Central memory CD8-positive, alpha-beta T cell (primary cell): ENCODE data around the gene BACH1.

Experiments used
- ATAC-seq: fragments of 150-1000 bp; cut with Tn5 transposase; replicated peaks from 2 replicates; pipeline ENCODE4 v1.10.0; 2022; ENCODE audit warnings: mild to moderate bottlenecking, moderate FRiP score, moderate number of reproducible peaks; ENCODE audit not compliant: poor library complexity, severe bottlenecking; ENCODE audit errors: extremely low read depth
- DNase-seq, 2 donors: peaks; one replicate each; pipeline ENCODE4 v3.0.0; 2021; ENCODE audit warnings: low spot score in 2 of 2
- H3K27ac Mint-ChIP-seq: one replicate; pipeline ENCODE4 v1.8.0; 2022; ENCODE audit warnings: low read depth, mild to moderate bottlenecking, moderate library complexity, mixed read lengths
- H3K27me3 Mint-ChIP-seq: one replicate; pipeline ENCODE4 v1.8.0; 2022; ENCODE audit warnings: mixed read lengths
- H3K36me3 Mint-ChIP-seq: one replicate; pipeline ENCODE4 v1.8.0; 2022; ENCODE audit warnings: mild to moderate bottlenecking, moderate library complexity, mixed read lengths; ENCODE audit not compliant: insufficient read depth
- H3K4me1 Mint-ChIP-seq: one replicate; pipeline ENCODE4 v1.8.0; 2022; ENCODE audit warnings: mixed read lengths
- H3K4me3 Mint-ChIP-seq: one replicate; pipeline ENCODE4 v1.8.0; 2022; ENCODE audit warnings: mild to moderate bottlenecking, moderate library complexity, mixed read lengths
- H3K9me3 Mint-ChIP-seq: one replicate; pipeline ENCODE4 v1.8.0; 2022; ENCODE audit warnings: mixed read lengths

Gene BACH1

DNA sequence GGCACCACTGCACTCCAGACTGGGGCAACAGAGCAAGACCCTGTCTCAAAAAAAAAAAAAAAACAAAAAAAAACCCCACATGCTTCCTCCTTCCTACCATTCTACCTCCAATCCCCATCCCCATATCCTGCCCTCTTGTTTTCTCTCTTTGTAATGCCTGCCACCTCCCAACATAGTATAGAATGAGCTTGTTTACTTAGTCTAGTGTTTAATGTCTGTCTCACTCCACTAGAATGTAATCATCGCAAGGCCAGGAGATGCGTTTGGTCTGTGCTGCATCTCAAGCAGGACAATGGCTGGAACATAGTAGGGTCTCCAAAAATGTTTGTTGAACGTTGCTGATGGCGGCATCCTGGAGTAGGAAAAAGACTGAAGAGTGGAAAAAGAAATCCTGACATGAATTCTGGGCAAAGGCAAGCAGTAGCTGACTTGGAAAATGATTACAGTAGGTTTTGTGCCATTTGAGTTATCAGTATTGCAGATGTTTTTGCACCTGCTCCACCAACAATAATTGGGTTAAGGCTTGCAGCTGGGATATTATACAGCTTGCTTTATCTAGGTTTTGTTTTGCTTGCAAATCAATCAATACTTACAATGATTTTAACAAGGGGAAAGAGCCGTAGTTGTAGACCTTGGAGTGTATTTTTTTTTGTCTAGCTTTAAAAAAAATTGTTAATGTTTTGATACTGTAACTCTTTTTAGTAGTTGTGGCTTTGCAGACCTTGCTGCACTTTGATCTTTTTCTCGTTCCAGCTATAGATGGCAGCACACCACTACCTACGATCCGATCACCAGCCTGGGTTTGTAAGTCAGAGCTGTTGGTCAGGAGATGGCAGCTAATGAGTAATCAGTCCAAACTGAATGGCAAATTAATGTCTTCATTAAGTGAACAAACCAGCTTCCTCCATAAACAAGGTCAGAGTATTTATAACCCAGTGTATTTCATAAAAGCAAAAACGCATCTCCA, 62.4 kb downstream of the BACH1 start:
- no peak for ATAC-seq
- Mint-ChIP-seq H3K27me3 (no peaks in the 10 kb centered on the region), H3K4me3 (no peak overlapping the region), H3K4me1 (peaks cover 5% of the 10 kb centered on the region), H3K36me3 (peaks cover 3% of the 10 kb centered on the region), H3K9me3 (no peaks in the 10 kb centered on the region), H3K27ac (no peak overlapping the region)
- no peak for DNase-seq

DNA sequence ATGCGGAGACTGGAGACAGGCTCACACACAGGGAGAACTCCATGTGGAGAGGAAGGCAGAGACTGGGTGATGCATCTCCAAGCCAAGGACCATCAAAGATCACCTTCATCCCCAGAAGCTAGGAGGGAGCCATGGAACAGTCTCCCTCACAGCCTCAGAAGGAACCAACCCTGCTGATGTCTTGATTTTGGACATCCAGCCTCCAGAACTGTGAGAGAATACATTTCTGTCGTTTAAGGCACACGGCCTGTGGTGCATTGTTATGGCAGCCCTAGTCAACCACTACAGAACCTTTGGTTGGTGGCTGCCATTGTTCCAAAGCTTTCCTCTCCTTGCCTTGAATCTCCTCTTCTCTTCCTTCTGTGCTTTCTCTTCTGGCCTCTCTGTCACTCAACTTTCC, 64.0 kb downstream of the BACH1 start:
- peaks cover 4% of the 10 kb centered on the region for H3K4me1 Mint-ChIP-seq
- no peaks in the 10 kb centered on the region for H3K9me3 Mint-ChIP-seq
- no peak overlapping the region for H3K4me3 Mint-ChIP-seq
- ATAC-seq (no peak), DNase-seq (no peak)
- H3K36me3 Mint-ChIP-seq, result peaks cover 6% of the 10 kb centered on the region
- H3K27me3 Mint-ChIP-seq, result no peaks in the 10 kb centered on the region
- no peak overlapping the region for H3K27ac Mint-ChIP-seq

DNA sequence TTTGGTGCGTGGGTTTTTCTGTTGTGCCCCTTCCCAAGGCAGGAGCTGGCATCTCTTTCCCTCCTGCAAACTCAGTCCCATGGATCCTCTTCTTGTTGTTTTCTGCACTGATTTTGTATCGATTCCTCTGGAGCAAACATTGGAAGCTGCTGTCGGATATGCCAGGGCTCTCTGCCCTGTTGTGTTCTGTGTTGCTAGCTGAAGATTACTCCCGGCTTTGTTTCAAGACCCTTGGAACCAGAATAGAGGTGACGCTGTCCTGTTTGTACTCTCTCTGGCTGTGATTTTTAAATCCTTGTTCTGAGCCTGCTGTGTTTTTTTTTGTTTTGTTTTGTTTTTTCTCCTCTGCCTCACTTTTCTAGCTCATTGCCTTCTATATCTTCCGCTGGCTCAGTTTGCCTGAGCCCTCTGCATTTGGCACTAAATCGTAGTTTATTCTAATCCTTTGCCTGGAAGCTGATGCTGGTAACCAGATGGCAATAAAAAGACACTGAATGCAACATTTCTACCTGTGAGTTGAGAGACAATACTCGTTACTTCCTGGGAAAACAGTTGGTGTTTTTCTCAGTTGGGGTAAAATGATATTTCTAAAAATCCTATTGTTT, 67.0 kb downstream of the BACH1 start:
- Mint-ChIP-seq H3K36me3 (peaks cover 4% of the 10 kb centered on the region), H3K27me3 (no peaks in the 10 kb centered on the region), H3K4me1 (no peaks in the 10 kb centered on the region), H3K27ac (no peak overlapping the region), H3K4me3 (no peak overlapping the region), H3K9me3 (no peaks in the 10 kb centered on the region)
- no peak for DNase-seq
- no peak for ATAC-seq

DNA sequence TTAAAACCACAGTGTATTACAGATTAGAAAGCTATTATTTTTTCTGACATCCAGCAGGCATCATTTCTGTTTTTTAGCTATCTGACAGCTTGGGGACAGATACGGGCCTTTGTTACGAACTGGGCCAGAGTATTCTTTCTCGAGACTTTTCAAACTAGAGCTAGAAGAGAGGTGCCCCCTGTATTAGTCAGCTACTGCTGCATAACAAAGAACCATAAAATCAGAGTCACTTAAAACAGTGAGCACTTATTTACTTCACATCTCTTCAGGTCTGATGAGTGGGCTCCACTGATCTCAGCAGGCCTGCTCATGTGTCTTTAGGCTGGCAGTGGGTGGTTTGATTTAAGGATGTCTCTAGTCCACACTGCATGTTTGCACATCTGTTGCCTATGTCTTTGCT, 67.8 kb downstream of the BACH1 start:
- DNase-seq (no peak), ATAC-seq (no peak)
- no peaks in the 10 kb centered on the region for H3K9me3 Mint-ChIP-seq
- no peaks in the 10 kb centered on the region for H3K4me1 Mint-ChIP-seq
- peaks cover 4% of the 10 kb centered on the region for H3K36me3 Mint-ChIP-seq
- H3K27ac Mint-ChIP-seq, result no peak overlapping the region
- no peak overlapping the region for H3K4me3 Mint-ChIP-seq
- no peaks in the 10 kb centered on the region for H3K27me3 Mint-ChIP-seq

DNA sequence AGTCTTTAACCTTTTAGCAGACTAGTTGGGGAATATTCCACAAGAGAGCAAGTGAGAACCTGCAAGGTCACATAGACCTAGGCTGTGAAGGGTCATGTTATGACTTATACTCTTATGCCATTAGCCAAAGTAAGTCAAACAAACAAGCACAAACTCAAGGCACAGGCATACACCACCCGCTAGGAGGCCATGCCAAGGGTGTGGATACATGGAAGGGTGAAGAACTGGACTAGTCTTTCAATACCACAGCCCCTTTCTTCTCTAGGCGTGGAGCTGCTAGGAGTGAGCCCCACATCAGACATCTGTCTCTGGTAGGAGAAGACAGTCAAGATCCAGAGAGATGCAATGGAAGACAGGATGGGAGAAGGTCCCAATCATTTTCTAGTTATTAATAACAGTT, 68.6 kb downstream of the BACH1 start:
- no peaks in the 10 kb centered on the region for H3K4me1 Mint-ChIP-seq
- H3K27ac Mint-ChIP-seq, result no peak overlapping the region
- no peak overlapping the region for H3K4me3 Mint-ChIP-seq
- no peaks in the 10 kb centered on the region for H3K9me3 Mint-ChIP-seq
- peaks cover 6% of the 10 kb centered on the region for H3K36me3 Mint-ChIP-seq
- ATAC-seq (no peak), DNase-seq (no peak)
- H3K27me3 Mint-ChIP-seq, result no peaks in the 10 kb centered on the region

DNA sequence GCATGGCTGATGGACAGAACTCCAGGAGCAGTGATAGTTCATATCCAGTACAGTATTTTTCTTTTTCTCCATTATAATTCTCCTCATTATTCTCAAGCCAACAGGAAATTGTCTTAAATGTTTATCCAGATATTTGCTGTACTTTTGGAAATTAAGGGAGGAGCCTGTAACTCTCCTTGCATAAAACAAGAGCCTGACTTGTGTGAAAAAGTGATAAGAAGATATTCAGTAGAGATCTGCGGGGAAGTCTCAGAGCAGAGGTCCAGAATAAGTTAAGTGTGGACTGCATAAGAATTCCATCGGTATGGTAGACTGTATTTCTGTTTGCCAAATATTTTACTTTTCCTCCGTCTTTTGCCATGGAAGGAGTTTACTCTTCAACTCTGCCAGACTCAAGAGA, 70.2 kb downstream of the BACH1 start:
- ATAC-seq (no peak), DNase-seq (no peak)
- H3K9me3 Mint-ChIP-seq, result no peaks in the 10 kb centered on the region
- no peaks in the 10 kb centered on the region for H3K4me1 Mint-ChIP-seq
- no peak overlapping the region for H3K4me3 Mint-ChIP-seq
- H3K27me3 Mint-ChIP-seq, result no peaks in the 10 kb centered on the region
- no peak overlapping the region for H3K27ac Mint-ChIP-seq
- peaks cover 6% of the 10 kb centered on the region for H3K36me3 Mint-ChIP-seq

DNA sequence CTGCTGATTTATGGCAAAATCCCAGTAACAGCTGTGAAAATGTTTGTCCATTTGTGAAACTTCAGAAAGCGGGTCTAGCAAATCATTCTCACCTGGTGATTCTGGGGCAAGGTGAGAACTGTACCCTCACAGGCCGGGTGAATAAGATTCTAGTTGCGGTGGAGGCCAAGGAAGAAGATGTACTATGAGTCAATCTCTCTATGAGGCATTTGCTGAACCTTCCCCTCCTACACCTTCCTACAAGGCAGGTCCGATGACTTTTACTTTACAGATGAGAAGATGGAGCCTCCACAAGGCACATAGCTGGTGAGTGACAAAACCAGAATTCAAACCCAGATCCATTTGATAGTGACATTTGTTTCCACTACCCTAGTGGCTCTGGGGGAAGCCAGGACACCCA, 72.7 kb downstream of the BACH1 start:
- no peak for DNase-seq
- Mint-ChIP-seq H3K36me3 (peaks cover 6% of the 10 kb centered on the region), H3K27me3 (no peaks in the 10 kb centered on the region), H3K4me1 (peaks cover 3% of the 10 kb centered on the region), H3K4me3 (no peak overlapping the region), H3K9me3 (no peaks in the 10 kb centered on the region), H3K27ac (no peak overlapping the region)
- no peak for ATAC-seq

DNA sequence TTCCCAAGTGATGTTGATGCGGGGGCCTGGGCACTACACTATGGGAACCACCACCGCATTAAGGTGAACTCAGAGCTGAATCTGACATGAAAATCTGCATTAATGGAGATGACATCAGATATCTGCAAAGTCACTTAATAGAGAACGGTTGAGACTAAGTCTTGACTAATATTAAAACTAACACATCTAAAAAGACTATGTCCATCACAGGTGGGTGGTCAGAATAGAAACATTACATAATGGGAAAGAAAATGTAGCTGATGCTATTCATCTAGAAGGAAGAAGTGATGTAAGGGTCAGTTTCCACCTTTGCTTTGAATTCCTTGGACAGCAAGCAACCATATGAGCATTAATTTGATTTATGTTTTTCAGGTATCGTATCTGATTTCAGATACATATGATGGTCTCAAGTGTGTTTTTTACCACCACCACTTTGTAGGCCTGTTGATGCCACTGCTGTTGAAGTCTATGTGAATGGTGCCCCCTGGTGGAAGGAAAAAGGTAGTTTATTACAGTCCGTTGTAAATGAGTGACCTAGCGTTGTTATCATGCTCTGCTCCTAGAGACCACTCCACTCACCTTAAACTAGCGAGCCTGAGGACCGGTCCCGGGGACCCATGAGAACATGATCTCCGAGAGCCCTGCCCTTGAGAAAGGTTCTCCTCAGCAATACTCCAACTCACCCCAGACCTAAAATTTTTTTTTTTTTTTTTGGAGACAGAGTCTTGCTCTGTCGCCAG, 73.5 kb downstream of the BACH1 start:
- no peak overlapping the region for H3K4me3 Mint-ChIP-seq
- no peaks in the 10 kb centered on the region for H3K27me3 Mint-ChIP-seq
- H3K4me1 Mint-ChIP-seq, result peaks cover 9% of the 10 kb centered on the region
- peaks cover 6% of the 10 kb centered on the region for H3K36me3 Mint-ChIP-seq
- no peak overlapping the region for H3K27ac Mint-ChIP-seq
- ATAC-seq (peak; percentile 59), DNase-seq (peak; percentile 15 to 39)
- no peaks in the 10 kb centered on the region for H3K9me3 Mint-ChIP-seq

DNA sequence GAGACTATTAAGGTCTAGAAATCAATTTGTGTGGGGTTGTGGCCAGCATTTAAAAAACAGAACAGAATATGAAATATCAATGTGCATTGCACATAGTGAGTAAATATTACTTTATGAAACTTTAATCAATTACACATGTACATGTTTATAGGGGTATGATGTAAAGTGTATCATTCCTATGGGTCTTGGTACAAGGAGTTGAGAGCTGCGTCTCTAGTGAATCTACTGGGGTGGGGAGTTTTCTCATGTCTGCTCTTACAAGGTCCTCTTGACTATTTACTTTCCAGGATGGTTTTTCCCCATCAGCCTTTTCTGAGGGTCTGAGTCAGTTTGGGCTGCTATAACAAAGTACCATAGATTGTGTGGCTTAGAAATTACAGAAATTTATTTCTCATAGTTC, 75.8 kb downstream of the BACH1 start:
- no peak for ATAC-seq
- peaks cover 9% of the 10 kb centered on the region for H3K4me1 Mint-ChIP-seq
- peaks cover 5% of the 10 kb centered on the region for H3K36me3 Mint-ChIP-seq
- no peak overlapping the region for H3K27ac Mint-ChIP-seq
- no peaks in the 10 kb centered on the region for H3K27me3 Mint-ChIP-seq
- no peaks in the 10 kb centered on the region for H3K9me3 Mint-ChIP-seq
- no peak for DNase-seq
- H3K4me3 Mint-ChIP-seq, result no peak overlapping the region

DNA sequence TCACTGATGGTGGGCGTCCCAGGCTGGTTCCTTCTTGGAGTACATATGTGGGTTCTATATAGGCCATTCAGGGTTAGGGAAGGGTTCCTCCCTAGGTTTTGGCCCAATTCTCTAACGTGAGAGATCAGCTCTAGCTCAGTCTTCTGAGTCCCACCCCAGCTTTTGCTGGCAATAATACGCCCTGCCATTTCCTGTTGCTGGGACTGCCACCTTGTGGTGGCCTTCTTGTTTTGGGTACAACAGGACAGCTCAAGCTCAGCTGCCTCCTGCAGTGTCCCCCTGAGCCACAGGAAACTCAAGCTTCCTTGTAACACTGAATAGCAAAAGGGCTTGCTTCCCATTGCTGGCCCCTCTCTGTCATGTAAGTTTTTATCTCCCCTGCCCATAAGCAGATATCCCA, 77.8 kb downstream of the BACH1 start:
- Mint-ChIP-seq H3K36me3 (peaks cover 5% of the 10 kb centered on the region), H3K9me3 (no peaks in the 10 kb centered on the region), H3K27me3 (no peaks in the 10 kb centered on the region), H3K27ac (no peak overlapping the region), H3K4me1 (peaks cover 9% of the 10 kb centered on the region), H3K4me3 (no peak overlapping the region)
- peak; percentile 15 to 25 for DNase-seq
- ATAC-seq, result peak; percentile 73

DNA sequence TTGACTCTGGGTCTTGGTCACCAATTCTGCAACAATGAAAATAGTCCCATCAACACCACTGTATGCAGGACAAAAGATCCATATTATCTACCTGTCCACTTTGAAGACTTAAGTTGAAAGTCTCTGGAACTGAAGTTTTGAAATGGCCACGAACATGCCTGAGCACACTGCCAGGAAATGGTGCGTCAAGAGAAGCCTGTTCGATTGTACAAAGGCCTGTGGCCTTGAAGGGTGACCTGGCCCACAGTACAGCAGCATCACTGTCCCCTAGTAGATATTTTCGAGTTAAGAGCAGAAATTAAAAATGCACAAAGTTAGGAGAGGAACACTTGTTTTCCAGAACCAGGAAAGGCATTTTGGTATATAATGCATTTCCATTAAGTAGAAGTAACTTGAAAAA, 78.5 kb downstream of the BACH1 start:
- H3K4me1 Mint-ChIP-seq, result peaks cover 9% of the 10 kb centered on the region
- H3K27ac Mint-ChIP-seq, result no peak overlapping the region
- no peak for DNase-seq
- ATAC-seq, result no peak
- H3K27me3 Mint-ChIP-seq, result no peaks in the 10 kb centered on the region
- H3K36me3 Mint-ChIP-seq, result peaks cover 2% of the 10 kb centered on the region
- no peak overlapping the region for H3K4me3 Mint-ChIP-seq
- H3K9me3 Mint-ChIP-seq, result no peaks in the 10 kb centered on the region

DNA sequence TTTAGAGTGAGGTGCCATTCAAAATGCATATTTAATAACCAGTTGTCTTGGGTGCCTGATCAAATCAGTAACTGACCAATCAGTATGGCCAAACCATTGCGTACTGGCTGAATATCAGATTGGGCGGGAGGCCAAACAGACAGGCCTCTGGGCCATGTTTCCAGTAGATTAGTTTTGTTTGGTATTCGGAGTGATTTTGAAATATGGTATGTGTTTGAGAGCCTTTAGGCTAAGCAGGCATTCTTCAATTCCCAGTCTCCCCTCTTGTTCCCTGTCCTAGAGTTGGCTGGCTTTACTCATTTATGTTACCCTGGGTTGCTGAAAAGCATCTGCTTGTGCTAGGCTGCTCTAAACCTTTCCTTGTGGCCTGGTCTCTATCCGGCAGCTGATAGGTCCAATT, 80.1 kb downstream of the BACH1 start:
- no peak overlapping the region for H3K4me3 Mint-ChIP-seq
- no peak for ATAC-seq
- no peaks in the 10 kb centered on the region for H3K27me3 Mint-ChIP-seq
- no peak overlapping the region for H3K27ac Mint-ChIP-seq
- H3K36me3 Mint-ChIP-seq, result peaks cover 2% of the 10 kb centered on the region
- DNase-seq, result no peak
- H3K4me1 Mint-ChIP-seq, result peaks cover 9% of the 10 kb centered on the region
- H3K9me3 Mint-ChIP-seq, result no peaks in the 10 kb centered on the region
